Renal cortical epithelial cell (primary cell): ENCODE data around the gene SMIM12. TPM values are rescaled to one million over a fixed set of nuclear protein-coding genes. Genes with fewer than 3 reads are reported as not detected.
"Not testable (repeated sequence)": the region's sequence is repeated elsewhere in the genome, so short reads cannot be mapped to it uniquely, and the experiment has no call there.

ENCODE experiments used
- DNase-seq: peaks from one replicate; pipeline ENCODE4 v3.0.0-alpha.2; 2011; ENCODE audit warnings: low read depth
- total RNA-seq: library from RNA; depleted of rRNA; stranded (reverse); fragments of >200 nt; gene quantifications from 2 replicates; pipeline ENCODE4 v1.2.3, GENCODE V29; 2014

SMIM12 gene
- total RNA-seq, 1 donor from 2014 or later = 40.1 TPM

DNA sequence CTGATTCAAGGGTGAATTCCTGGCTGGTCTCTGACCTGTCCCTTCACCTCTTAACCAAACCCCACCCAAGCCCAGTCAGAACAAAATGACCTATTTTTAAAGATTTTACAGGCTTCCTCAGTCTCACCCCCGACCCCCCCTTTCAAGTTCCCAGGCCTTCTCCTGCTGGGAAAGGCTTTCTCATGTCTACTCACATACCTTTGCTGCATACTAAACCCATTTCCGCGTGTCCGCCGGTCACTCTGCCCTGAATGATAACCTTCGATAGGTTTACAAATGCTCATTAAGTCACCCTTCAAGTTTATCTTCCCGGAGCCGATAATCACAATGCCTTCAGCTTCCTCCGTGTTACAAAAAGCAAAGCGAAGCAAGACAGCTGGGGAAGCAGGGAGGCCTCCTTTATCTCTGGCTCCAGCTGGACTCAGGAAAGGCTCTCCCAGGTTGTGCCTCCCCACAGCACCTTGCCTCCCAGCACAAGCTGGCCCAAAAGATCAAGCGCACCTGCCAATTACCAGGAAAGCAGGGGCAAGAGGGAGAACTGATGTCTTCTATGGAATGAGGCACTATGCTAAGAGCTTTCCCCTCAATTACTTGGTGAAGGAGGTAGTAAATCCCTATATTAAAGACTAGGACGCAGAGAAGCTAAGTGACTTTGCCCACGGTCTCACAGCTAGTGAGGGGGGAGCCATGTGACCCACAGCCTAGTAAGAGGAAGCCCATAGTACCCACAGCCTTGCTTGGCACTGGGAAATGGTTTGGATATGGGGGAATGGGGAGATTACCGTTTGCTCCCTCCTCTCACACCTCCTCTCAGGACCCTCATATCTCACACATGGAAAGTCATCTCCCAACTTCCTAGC is 15.9 kb downstream of the SMIM12 start:
- no peak for DNase-seq

DNA sequence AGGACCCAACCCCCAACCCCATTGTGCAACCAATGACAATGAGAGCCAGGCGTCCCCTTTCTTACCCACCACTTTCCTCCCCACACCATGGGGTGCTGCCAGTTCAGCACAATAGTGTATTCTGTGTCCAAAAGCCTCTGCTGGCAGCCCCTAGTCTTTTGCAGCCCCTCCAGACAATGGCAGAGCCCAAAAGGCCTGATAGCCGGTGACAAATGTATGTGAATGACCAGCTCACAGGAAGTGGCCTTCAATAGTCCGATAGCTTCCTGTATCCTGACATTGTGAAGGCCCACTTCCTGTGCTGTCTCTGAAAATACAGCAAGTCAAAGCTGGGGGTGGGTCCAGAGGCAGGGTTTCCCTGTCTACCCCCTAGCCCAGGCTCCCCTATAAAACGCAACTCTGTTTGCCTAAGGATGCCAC is 16.6 kb downstream of the SMIM12 start:
- DNase-seq = no peak

DNA sequence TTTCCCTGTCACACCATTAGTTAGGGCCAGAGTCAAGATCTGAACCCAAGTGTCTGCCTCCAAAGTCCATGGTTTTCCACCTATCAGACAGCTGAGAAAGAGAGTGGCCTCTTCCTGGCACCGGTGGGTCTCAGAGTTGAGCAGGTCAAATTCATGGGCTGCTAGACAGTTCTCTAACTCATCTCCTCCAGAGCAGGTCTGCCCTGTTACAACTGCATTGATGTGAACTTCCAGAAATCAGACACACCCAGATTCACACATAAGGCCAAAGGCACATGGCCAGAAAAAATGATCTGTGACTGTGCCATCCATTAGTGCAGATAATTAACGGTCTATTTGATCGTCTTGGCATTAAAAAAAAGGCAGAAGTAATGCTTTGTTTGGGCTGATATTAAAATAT is 17.5 kb downstream of the SMIM12 start:
- no peak for DNase-seq

DNA sequence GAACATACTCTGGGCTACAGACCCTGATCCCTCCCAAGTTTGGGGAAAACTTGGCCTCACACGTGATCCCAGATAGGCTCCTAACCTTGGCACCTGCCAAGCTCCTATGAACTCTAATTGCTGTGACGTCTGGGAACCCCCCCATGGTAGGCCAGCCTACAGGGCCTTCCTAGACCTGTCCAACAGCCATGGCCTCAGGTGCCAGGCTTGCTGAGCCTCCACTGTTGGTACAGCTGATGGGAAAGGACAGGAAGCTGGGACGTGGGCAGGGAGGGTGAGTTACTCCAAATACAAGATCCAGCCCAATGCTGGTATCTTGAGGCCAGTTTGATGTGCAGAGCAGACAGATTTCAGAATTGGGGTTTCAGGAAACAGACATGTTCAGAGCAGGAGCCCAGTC is 19.1 kb downstream of the SMIM12 start:
- no peak for DNase-seq

DNA sequence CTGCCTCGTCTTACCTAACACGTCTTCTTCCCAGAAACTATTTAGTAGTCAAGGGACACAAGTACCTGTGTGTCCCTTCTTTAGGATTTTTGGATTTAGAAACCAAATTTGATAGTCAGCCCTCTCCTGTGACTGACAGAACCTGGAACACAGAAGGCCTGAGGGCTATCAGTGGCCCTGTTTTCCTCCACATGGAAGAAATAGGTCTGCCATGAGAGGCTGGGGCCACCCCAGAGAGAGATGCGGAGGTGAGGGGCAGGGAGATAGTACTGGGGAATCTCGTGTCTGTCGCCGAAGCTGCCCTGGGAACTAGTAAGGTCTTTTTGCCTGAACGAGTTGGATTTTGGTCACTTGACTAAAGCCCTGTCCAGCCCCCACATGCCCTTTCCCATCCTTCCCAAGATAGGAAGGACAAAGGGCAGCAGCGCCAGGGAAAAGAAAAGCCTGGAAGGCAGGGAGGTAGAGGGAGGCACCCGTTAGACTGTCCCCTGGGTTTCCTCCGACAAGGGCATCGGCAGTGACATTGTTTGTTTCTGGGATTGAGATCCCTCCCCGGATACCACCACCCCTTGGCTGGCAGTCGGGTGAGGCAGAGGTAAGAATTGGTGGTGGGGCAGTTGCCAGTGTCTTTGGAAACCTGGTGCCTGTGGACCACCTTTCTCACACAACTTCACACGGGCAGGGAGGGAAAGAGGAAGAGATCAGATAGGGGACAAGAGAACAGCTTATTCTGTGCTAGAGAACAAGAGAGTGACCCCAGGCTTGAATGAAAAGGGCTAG is 19.8 kb downstream of the SMIM12 start:
- DNase-seq = no peak

DNA sequence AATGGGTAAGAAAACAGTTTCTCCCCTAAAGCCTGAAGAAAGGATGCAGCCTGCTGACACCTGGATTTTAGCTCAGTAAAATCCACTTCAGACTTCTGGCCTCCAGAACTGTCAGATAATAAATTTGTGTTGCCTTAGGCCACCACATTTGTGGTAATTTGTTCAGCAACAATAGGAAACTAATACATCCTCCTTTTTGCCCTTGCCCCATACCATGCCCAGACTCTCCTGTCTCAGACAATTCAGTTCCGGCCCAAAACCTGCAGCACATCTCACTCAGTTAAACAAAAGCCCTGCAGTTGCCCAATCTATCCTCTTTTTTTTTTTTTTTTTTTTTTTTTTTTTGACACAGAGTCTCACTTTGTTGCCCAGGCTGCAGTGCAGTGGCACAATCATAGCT is 25.8 kb downstream of the SMIM12 start:
- no peak for DNase-seq

DNA sequence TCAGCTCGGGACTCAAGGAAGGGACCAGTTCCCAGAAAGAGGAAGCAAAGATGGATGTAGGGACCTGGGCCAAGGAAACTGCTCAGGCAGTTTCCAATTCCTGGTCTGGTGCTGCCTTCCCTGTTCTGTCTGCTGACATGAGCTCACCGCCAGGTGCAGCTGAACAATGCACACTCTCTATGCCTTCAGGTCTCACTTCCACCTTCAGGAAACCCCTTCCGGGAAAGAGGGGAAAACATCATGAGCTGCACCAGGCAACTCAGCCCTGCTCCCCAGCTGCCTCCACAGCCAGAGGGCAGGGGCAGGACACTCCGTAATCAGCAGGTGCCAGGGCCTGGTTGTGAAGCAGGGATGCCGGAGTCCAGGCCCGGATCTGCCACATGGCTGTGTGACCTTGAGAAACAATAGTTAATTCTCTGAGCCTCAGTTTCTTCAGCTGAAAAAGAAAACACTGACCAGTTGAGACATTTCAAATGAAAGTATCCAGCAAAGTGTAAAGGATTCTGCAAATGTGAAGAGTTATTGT is 27.8 kb downstream of the SMIM12 start:
- DNase-seq = no peak

DNA sequence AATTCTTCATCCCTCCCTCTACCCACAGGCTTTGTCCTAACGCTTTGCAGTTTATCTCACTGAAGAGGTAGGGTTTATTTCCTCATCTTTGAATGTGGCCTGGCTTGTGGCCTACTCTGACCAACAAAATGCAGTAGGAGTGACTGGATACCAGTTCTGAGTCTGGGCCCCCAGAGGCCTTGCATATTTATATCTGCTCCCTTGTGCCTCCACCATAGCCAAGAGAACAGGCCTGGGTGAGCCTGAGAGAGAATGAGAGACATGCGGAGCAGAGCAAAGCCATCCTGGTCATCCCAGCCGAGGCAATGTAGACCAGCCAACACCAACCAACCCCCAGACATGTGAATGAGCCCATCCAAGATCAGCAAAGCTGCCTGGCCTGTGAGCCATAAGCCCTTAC is 30.3 kb downstream of the SMIM12 start:
- no peak for DNase-seq

DNA sequence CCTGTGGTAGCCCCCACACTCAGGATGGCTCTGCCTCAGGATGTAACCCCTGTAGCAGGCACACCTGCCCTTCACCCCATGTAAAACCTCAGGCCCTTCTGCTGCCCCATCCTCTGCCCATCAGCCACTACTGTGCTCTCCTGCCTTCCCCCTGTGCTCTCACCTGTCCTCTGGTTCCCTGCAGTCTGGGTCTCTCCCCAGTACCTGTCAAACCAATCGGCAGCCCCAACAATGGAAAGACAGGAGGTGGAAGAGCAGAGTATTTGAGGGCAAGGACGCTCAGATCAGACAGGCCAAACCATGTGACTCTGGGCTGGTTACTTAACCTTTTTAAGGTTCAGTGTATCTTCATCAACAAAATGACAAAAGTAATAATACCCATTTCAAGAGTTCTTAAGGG is 30.9 kb downstream of the SMIM12 start:
- no peak for DNase-seq

DNA sequence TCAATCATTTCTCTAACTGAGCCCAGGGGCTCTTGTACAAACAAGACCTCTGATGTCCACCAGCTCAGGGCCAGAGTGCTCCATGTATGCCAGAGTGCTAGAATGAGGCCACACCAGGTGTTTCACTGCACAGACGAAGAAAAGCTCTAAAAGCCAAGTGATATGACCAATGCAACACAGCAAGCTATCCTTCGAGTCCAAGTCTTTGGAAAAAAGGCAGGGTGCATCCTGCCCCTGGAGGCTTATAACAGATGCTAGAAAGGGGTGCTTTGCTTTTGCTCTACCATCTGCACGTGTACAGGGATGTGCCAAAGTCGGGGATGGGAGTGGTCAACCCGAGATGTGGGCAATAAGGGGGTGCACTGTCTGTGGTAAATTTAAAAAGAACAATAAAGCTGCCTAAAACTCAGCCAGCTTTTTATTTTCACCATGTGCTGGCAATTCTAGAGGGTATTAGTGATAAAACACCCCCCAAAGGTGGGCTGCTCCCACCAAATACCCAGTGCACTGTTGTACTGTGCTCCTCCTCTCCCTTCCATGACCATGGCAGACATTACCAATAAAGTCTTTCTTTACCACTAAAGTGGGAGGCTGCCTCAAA is 32.1 kb downstream of the SMIM12 start:
- no peak for DNase-seq

DNA sequence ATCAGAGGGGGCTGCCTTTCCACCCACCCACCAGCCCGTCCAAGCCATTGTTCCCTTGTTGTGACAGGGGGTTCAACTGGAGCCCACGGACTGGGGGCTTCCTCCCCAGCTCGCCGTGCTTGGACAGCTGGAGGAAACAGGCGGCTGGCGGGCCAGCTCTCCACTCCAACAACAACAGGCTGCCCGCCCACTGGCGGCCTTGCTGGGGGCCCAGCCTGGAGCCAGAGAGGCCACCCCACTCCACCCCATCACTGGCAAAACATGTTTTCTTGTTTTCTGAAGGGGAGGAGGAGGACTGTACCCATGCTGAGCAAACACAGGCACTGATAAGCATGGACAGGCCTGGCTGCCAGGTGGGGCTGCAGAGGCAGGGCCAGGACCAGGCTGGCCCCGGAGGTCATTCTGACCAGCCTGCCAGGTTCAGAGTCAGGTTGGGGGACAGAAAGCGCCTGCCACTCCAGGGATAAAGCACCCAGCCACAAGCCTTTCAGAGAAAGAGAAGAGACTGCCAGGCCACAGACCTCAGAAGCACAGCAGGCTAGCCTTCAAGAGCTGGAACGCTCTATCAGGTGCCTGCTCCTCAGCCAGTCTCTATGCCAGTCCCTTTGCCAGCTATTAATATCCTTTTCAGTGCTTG is 34.0 kb downstream of the SMIM12 start:
- no peak for DNase-seq

DNA sequence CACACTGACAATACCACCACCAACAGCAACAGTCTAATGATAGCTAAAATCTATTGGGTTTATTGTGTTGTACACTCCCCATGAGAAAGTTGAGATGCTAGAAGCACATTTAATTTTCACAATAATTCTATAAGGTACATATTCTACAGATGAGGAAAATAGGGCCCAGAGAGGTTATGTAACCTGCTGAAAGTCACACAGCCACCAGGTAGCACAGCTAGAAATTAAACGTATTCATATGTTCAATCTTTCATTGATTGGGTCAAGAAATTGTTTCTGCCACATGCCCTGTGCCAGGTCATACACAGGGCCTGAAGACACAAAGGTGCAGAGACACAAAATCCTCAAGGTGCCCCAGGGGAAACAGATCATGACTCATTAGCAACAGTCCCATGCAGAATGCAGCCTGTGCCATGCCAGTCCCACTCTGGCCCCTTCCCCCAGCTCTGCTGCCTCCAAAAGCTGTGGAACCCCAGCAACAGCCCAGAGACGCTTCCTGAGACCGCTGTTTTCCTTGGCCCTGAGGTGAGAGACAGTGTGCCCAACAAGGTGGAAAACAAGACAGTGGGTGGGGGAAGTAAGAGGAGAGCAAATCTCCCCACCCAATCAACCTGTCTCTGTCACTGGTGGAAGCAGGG is 34.6 kb downstream of the SMIM12 start:
- DNase-seq = no peak

DNA sequence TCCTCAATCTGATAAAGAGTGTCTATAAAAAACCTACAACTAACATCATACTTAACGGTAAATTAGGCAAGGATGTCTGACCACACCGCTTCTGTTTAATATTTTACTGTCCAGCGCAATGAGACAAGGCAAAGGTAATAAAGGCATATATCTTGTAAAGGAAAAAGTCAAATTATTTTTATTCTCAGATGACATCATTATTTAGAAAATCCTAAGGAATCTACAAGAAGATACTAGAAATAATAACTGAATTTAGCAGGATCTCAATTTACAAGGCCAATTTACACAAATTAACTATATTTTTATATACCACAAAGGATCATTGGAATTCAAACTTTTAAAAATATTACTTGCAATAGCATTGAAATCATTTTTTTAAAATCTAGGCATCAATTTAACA is 37.3 kb downstream of the SMIM12 start:
- DNase-seq = no peak

DNA sequence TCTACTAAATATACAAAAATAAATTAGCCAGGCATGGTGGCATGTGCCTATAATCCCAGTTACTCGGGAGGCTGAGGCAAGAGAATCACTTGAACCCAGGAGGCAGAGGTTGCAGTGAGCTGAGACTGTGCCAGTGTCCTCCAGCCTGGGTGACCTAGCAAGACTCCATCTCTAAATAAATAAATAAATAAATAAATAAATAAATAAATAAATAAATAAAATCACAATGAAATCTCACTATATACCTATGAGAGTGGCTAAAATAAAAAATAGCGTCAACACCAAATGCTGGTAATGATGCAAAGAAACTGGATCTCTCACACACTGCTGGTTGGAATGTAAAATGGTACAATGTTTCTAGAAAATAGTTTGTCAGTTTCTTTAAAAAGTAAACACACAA is 40.7 kb downstream of the SMIM12 start:
- DNase-seq = not testable (repeated sequence)

DNA sequence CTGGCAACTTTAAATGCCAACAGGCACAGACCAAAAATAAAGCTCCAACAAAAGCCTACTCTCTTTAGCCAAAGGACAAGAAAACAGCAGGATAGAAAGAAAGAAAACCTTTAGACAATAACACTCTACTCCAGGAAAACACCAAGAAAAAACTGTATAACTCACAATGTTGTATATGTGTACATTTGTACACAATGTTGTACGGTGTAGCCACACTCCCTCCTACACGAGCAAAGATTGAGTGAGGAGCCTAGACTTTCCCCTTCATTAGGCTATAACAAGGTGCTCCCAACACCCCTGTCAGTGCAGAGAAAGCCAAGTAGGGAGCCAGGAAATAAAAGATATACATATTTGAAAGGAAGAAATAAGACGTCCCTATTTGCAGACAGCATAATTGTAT is 42.8 kb downstream of the SMIM12 start:
- DNase-seq = no peak

DNA sequence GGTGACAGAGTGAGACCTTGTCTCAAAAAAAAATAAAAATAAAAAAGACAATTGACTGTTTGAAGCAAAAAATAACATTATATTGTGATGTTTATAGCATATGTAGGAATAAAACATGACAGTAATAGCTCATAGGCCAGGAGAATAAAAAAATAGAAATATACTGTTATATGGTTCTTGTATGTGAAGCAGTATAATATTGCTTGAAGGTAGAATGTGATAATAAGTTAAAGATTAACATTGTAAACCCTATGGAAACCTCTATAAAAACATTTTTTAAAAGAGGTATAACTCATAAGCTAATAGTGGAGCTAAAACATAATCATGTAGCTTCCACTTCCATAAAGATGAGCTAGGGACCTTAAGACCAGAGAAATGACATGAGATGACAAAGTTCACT is 43.2 kb downstream of the SMIM12 start:
- DNase-seq = no peak

DNA sequence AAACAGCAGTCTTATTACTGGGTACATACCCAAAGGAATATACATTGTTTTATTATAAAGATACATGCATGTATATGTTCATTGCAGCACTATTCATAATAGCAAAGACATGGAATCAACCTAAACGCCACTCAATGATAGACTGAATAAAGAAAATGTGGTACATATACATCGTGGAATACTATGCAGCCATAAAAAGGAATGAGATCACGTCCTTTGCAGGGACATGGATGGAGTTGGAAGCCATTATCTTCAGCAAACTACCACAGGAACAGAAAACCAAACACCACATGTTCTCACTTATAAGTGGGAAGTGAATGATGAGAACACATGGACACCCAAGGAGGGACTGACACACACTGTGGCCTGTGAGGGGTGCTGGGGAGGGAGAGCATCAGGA is 48.8 kb downstream of the SMIM12 start:
- DNase-seq = not testable (repeated sequence)

DNA sequence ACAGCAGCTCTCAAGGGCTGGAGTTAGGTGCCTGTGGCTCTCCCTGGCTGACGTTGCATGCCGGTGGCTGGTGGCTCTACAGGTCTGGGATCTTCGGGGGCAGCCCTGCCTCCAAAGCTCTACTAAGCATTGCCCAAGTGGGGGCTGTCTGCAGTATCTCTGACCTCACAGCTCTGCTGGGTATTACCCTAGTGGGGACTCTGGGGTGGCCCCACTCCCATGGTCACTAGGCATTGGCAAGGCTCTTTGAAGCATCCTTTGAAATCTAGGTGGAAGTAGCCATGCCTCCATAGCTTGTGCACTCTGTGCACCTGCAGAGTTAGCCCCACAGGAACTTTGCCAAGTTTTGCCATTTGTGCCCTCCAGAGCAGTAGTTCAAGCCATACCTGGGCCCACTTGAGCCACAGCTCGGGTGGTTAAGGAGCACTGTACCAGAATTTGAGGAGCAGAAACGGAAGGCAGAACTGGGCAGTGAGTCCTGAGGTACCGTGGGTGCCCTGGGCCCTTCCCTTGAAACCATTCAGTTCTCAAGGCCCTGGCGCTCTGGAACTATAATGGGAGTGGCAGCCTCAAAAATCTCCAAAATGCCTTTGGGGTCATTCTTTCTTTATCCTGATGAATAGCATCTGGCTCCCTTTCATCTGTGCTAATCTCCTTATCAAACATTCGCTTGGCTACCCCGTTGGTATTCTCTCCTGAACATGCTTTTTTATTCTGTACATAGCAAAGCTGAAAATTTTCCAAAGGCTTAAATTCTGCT is 51.3 kb downstream of the SMIM12 start:
- DNase-seq = no peak

DNA sequence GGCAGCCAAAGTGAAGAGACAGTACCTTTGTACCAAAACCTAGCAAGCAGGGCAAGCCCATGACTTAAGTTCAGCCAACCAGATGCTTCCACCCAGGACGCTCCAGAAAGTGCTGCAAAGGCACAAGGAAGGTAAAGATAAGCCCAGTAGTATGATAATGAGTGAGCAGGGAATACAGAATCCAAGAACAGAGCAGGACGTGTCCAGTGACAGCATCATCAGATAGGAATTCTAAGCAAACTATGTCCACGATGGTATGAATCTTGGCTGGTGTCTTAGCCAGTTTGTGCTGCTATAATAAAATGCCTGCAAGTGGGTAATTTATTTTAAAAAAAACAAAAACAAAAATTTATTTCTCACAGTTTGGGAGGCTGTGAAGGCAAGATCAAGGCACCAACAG is 53.2 kb downstream of the SMIM12 start:
- no peak for DNase-seq

DNA sequence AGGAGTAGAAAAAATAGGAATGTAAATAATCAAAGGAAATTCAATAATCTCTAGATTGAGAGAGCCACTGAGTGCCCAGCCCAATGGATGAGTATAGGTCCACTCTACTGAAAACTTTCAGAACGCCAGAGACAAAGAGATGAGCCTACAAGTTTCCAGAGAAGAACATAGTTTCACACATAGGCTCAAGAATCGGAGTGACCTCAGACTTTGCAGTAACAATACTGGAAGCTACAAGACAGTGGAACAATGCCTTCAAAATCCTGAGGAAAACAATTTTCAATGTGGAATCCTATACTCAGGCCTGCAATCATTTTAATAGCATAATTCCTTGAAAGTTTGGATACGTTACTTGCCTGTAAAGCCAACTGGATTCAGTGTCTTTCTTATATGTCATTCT is 55.8 kb downstream of the SMIM12 start:
- no peak for DNase-seq
